Peyer's patch (tissue), 4 donors: ENCODE results near the gene ASCL4.

Source experiments
- CTCF ChIP-seq, 6 experiments: fragments of 450-650 bp in 4 of 6; fragments of 200-600 bp in 2 of 6; sonication (generic) in 1 of 6; IDR thresholded peaks; one replicate each; pipeline ENCODE4 v1.5.1; 2017 to 2019; ENCODE audit warnings: antibody characterized with exemption in 6 of 6, mild to moderate bottlenecking in 3 of 6, moderate library complexity in 1 of 6
- POLR2A ChIP-seq, 2 donors: fragments of 450-650 bp; IDR thresholded peaks; one replicate each; pipeline ENCODE4 v1.5.1; 2017; ENCODE audit warnings: antibody characterized with exemption in 2 of 2, mild to moderate bottlenecking in 2 of 2, moderate library complexity in 2 of 2

GRCh38 chr12:107761502-107761904 is 13.0 kb upstream of the ASCL4 start:
- TF ChIP-seq CTCF (IDR thresholded peaks at IDR 0.05) (no peak), POLR2A (IDR thresholded peaks at IDR 0.05) (no peak)
